GM19467 (cell line): ENCODE data around the gene ODAPH.
"Not testable (repeated sequence)": the region's sequence is repeated elsewhere in the genome, so short reads cannot be mapped to it uniquely, and the experiment has no call there.

Experiments
- ATAC-seq: cut with Tn5 transposase; IDR thresholded peaks from one replicate; pipeline ENCODE4 v1.9.1; 2021; ENCODE audit warnings: mild to moderate bottlenecking, moderate library complexity; ENCODE audit not compliant: unreplicated experiment

ODAPH gene

GRCh38 chr4:75544220-75544619, 11.6 kb upstream of the ODAPH start:
- not testable (repeated sequence) for ATAC-seq

- no peak for ATAC-seq
Measured at GRCh38 chr4:75544870-75545269, 11.0 kb upstream of the ODAPH start.

GRCh38 chr4:75545526-75545925, 10.3 kb upstream of the ODAPH start:
- ATAC-seq: no peak

GRCh38 chr4:75547647-75548387, 8.0 kb upstream of the ODAPH start:
- ATAC-seq: no peak

- no peak for ATAC-seq
Measured at GRCh38 chr4:75549019-75549418, 6.8 kb upstream of the ODAPH start.

GRCh38 chr4:75552452-75552851, 3.4 kb upstream of the ODAPH start:
- no peak for ATAC-seq

GRCh38 chr4:75557696-75558095, 1.8 kb downstream of the ODAPH start:
- ATAC-seq: no peak

- ATAC-seq: no peak
Measured at GRCh38 chr4:75561789-75562188, 5.9 kb downstream of the ODAPH start.

- no peak for ATAC-seq
Measured at GRCh38 chr4:75564023-75564422, 8.2 kb downstream of the ODAPH start.

- ATAC-seq: no peak
Measured at GRCh38 chr4:75565481-75565880, 9.6 kb downstream of the ODAPH start.

GRCh38 chr4:75566911-75567310, 11.0 kb downstream of the ODAPH start:
- ATAC-seq: no peak

- no peak for ATAC-seq
Measured at GRCh38 chr4:75567725-75568124, 11.9 kb downstream of the ODAPH start.

- no peak for ATAC-seq
Measured at GRCh38 chr4:75584067-75584466, 28.2 kb downstream of the ODAPH start.

GRCh38 chr4:75593393-75593792, 37.5 kb downstream of the ODAPH start:
- ATAC-seq: no peak

- no peak for ATAC-seq
Measured at GRCh38 chr4:75596061-75596460, 40.2 kb downstream of the ODAPH start.

GRCh38 chr4:75598390-75598789, 42.5 kb downstream of the ODAPH start:
- ATAC-seq: no peak

GRCh38 chr4:75599647-75600046, 43.8 kb downstream of the ODAPH start:
- no peak for ATAC-seq

- ATAC-seq: no peak
Measured at GRCh38 chr4:75605928-75606327, 50.1 kb downstream of the ODAPH start.

- ATAC-seq: no peak
Measured at GRCh38 chr4:75612306-75612705, 56.4 kb downstream of the ODAPH start.
